Trophoblast cell (in vitro differentiated cells and primary cell): Measurements from ENCODE around the gene MAML2.

Experiments
- DNase-seq, 2 donors: peaks; one replicate each; pipeline ENCODE4 v3.0.0-alpha.2; 2016
- H2AFZ ChIP-seq: 2 replicates; pipeline ENCODE4 v1.6.1; 2013; ENCODE audit warnings: low read length, moderate library complexity, mild to moderate bottlenecking; ENCODE audit not compliant: insufficient read depth, poor library complexity
- H2AK5ac ChIP-seq: 2 replicates; pipeline ENCODE4 v1.6.1; 2013; ENCODE audit warnings: mild to moderate bottlenecking, low read length
- H2BK120ac ChIP-seq: 2 replicates; pipeline ENCODE4 v1.6.1; 2013; ENCODE audit warnings: low read length, mild to moderate bottlenecking, moderate library complexity; ENCODE audit not compliant: insufficient read depth, poor library complexity
- H2BK12ac ChIP-seq: 2 replicates; pipeline ENCODE4 v1.6.1; 2013; ENCODE audit warnings: mild to moderate bottlenecking, low read length, moderate library complexity
- H2BK5ac ChIP-seq: 2 replicates; pipeline ENCODE4 v1.6.1; 2013; ENCODE audit warnings: low read length, low read depth, moderate library complexity, mild to moderate bottlenecking; ENCODE audit not compliant: poor library complexity
- H3K14ac ChIP-seq: 2 replicates; pipeline ENCODE4 v1.6.1; 2013; ENCODE audit warnings: mild to moderate bottlenecking, low read length
- H3K18ac ChIP-seq: 2 replicates; pipeline ENCODE4 v1.6.1; 2013; ENCODE audit warnings: mild to moderate bottlenecking, low read length
- H3K23ac ChIP-seq: 2 replicates; pipeline ENCODE4 v1.6.1; 2013; ENCODE audit warnings: low read length
- H3K27ac ChIP-seq: 2 replicates; pipeline ENCODE4 v1.5.1; 2013; ENCODE audit warnings: low read depth, mild to moderate bottlenecking, inconsistent platforms, low read length, moderate library complexity
- H3K27me3 ChIP-seq: 2 replicates; pipeline ENCODE4 v1.6.1; 2013; ENCODE audit warnings: inconsistent platforms, mild to moderate bottlenecking, low read length, moderate library complexity; ENCODE audit not compliant: insufficient read depth
- H3K36me3 ChIP-seq, 2 experiments: 1 replicate in 1 of 2; 2 replicates in 1 of 2; pipeline ENCODE4 v1.6.1; 2013; ENCODE audit warnings: low read length in 2 of 2, mild to moderate bottlenecking in 2 of 2, moderate library complexity in 1 of 2; ENCODE audit not compliant: insufficient read depth in 2 of 2, control insufficient read depth in 1 of 2
- H3K4ac ChIP-seq: 2 replicates; pipeline ENCODE4 v1.6.1; 2013; ENCODE audit warnings: low read depth, mild to moderate bottlenecking, low read length, moderate library complexity
- H3K4me1 ChIP-seq, 2 experiments: 1 replicate in 1 of 2; 2 replicates in 1 of 2; pipeline ENCODE4 v1.6.1; 2013; ENCODE audit warnings: low read length in 2 of 2, mild to moderate bottlenecking in 2 of 2, moderate library complexity in 1 of 2; ENCODE audit not compliant: insufficient read depth in 2 of 2, control insufficient read depth in 1 of 2
- H3K4me2 ChIP-seq: 2 replicates; pipeline ENCODE4 v1.6.1; 2013; ENCODE audit warnings: inconsistent platforms, mild to moderate bottlenecking, low read length, moderate library complexity
- H3K4me3 ChIP-seq: 2 replicates; pipeline ENCODE4 v1.5.1; 2013; ENCODE audit warnings: mild to moderate bottlenecking, low read depth, low read length, inconsistent platforms
- H3K79me1 ChIP-seq: one replicate; pipeline ENCODE4 v1.6.1; 2013; ENCODE audit warnings: low read length
- H3K79me2 ChIP-seq: 2 replicates; pipeline ENCODE4 v1.6.1; 2013; ENCODE audit warnings: low read length, mild to moderate bottlenecking; ENCODE audit not compliant: control insufficient read depth, insufficient read depth, poor library complexity
- H3K9ac ChIP-seq: 2 replicates; pipeline ENCODE4 v1.6.1; 2013; ENCODE audit warnings: mild to moderate bottlenecking, low read length
- H3K9me3 ChIP-seq: 2 replicates; pipeline ENCODE4 v1.6.1; 2013; ENCODE audit warnings: low read depth, mild to moderate bottlenecking, control low read depth, inconsistent platforms, low read length; ENCODE audit not compliant: insufficient read depth
- H4K12ac ChIP-seq: 2 replicates; pipeline ENCODE4 v1.6.1; 2013; ENCODE audit warnings: low read depth, mild to moderate bottlenecking, low read length, moderate library complexity
- H4K8ac ChIP-seq: 2 replicates; pipeline ENCODE4 v1.6.1; 2013; ENCODE audit warnings: low read depth, mild to moderate bottlenecking, low read length, moderate library complexity
- H4K91ac ChIP-seq: one replicate; pipeline ENCODE4 v1.6.1; 2013; ENCODE audit warnings: low read depth, mild to moderate bottlenecking, low read length, moderate library complexity
- WGBS: extraction: QIAGEN DNeasy Blood & Tissue Kit; methylation state at CpG from one replicate; pipeline ENCODE4 v1.1.7; 2013; ENCODE audit warnings: missing lambda C conversion rate; ENCODE audit not compliant: insufficient read length, insufficient coverage; ENCODE audit errors: extremely low coverage; 5-methylcytosine and 5-hydroxymethylcytosine counted together

Gene MAML2

DNA sequence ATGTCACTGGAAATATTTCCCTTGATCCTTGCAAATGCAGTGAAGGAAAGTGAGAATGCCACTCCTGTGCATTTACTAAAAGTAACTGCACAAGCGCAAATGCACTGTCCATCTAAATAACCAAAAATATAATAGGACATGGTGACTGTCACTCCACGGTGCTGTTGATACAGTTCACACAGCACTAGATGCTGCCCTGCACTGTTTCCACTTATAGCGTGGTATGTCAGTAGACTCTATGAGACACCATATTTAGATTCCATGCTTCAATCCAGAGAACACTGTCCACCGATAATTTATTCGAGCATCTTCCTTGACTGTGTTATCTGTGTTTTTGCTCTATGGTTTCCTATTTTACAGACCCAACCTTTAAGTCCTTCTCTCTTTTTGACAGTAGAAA is 125.8 kb downstream of the MAML2 start:
- peak overlapping the region; percentile 89 for H4K91ac ChIP-seq
- no peak overlapping the region for H4K12ac ChIP-seq
- H2BK12ac ChIP-seq, result peak overlapping the region; percentile 69
- H3K79me1 ChIP-seq, result peaks cover 46% of the 10 kb centered on the region
- no peak overlapping the region for H3K23ac ChIP-seq
- no peak overlapping the region for H3K4me2 ChIP-seq
- peaks cover 14 to 31% of the 10 kb centered on the region in 2 experiments for H3K4me1 ChIP-seq
- no peak overlapping the region for H3K18ac ChIP-seq
- H4K8ac ChIP-seq, result peak overlapping the region; percentile 37
- H3K14ac ChIP-seq, result peak overlapping the region; percentile 77
- peak overlapping the region; percentile 70 for H3K27ac ChIP-seq
- peak overlapping the region; percentile 59 for H3K4ac ChIP-seq
- no peaks in the 10 kb centered on the region for H3K27me3 ChIP-seq
- H2AFZ ChIP-seq, result no peak overlapping the region
- H3K4me3 ChIP-seq, result no peak overlapping the region
- H2BK120ac ChIP-seq, result peak overlapping the region; percentile 88
- H3K9me3 ChIP-seq, result no peaks in the 10 kb centered on the region
- peaks cover 4% of the 10 kb centered on the region for H3K79me2 ChIP-seq
- no CpG with 5 or more reads among the region's 5 CpGs for WGBS
- no peaks in the 10 kb centered on the region for H3K36me3 ChIP-seq
- DNase-seq, result no peak
- peak overlapping the region; percentile 94 for H2AK5ac ChIP-seq
- no peak overlapping the region for H3K9ac ChIP-seq
- peak overlapping the region; percentile 55 for H2BK5ac ChIP-seq

- Histone ChIP-seq H2BK12ac (peak overlapping the region; percentile 42), H3K79me2 (peaks cover 2% of the 10 kb centered on the region), H3K27ac (peak overlapping the region; percentile 78), H2BK120ac (peak overlapping the region; percentile 30), H4K12ac (no peak overlapping the region), H4K8ac (no peak overlapping the region), H3K9ac (no peak overlapping the region), H3K79me1 (peaks cover 38% of the 10 kb centered on the region), H2BK5ac (peak overlapping the region; percentile 72), H3K9me3 (no peaks in the 10 kb centered on the region), H3K14ac (no peak overlapping the region), H3K4ac (no peak overlapping the region), H3K4me3 (no peak overlapping the region), H2AFZ (no peak overlapping the region), H3K36me3 (no peaks in the 10 kb centered on the region), H3K27me3 (no peaks in the 10 kb centered on the region), H3K18ac (no peak overlapping the region), H4K91ac (peak overlapping the region; percentile 66), H3K4me1 (peaks cover 11 to 28% of the 10 kb centered on the region in 2 experiments), H2AK5ac (no peak overlapping the region), H3K23ac (no peak overlapping the region), H3K4me2 (no peak overlapping the region)
- no peak for DNase-seq
Measured at GRCh38 chr11:96215826-96216225, 127.2 kb downstream of the MAML2 start.

DNA sequence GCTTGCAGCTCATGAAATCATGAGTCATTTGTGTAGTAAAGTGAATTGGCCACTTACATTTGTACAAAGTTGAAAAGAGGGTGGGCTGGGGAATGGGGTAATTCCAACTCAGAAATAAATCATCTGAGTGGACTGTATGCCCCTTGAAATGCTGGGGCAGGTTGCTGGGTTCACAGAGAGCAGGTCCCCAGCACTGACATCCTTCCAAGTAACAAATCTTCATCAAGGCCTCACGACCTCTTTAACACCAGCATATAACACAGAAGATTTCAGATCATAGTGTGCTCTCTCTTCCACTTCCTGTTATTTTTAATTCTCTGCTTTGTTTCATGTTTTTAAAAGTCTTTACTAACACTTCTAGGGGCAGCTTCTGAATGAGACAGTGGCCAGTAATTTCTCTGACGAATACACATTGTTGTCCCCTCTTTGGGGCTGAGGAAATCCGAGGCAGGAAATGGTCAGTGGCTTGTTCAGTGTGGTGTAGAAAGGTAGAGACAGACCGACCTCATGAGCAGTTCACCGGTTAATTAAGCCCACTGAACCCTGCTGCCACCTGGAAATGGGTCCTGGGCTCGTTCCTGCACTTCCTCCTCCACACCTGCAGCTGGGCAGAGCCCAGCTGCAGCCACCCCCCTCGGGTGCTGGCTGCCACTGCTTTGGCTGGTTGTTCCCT is 127.7 kb downstream of the MAML2 start:
- H3K9ac ChIP-seq, result peak overlapping the region; percentile 30
- no CpG with 5 or more reads among the region's 7 CpGs for WGBS

GRCh38 chr11:96214777-96215109 is 128.3 kb downstream of the MAML2 start:
- H2BK120ac ChIP-seq, result peak overlapping the region; percentile 63
- H2BK5ac ChIP-seq, result peak overlapping the region; percentile 26
- peak overlapping the region; percentile 78 for H3K27ac ChIP-seq
- H3K27me3 ChIP-seq, result no peaks in the 10 kb centered on the region
- H3K9me3 ChIP-seq, result no peaks in the 10 kb centered on the region
- H4K8ac ChIP-seq, result no peak overlapping the region
- H4K91ac ChIP-seq, result peak overlapping the region; percentile 77
- H3K4me3 ChIP-seq, result no peak overlapping the region
- no peaks in the 10 kb centered on the region for H3K36me3 ChIP-seq
- no peak overlapping the region for H4K12ac ChIP-seq
- no peak for DNase-seq
- H3K79me2 ChIP-seq, result peaks cover 2% of the 10 kb centered on the region
- H3K23ac ChIP-seq, result no peak overlapping the region
- peak overlapping the region; percentile 47 for H3K4ac ChIP-seq
- H2AFZ ChIP-seq, result no peak overlapping the region
- no peak overlapping the region for H2BK12ac ChIP-seq
- H3K79me1 ChIP-seq, result peaks cover 34% of the 10 kb centered on the region
- no peak overlapping the region for H3K14ac ChIP-seq
- no peak overlapping the region for H3K9ac ChIP-seq
- H3K4me1 ChIP-seq, result peaks cover 11 to 24% of the 10 kb centered on the region in 2 experiments
- no peak overlapping the region for H3K4me2 ChIP-seq
- no peak overlapping the region for H2AK5ac ChIP-seq
- no CpG with 5 or more reads among the region's 1 CpG for WGBS
- H3K18ac ChIP-seq, result no peak overlapping the region

More for the DNA sequence above, 127.7 kb downstream of the MAML2 start:
- peak overlapping the region; percentile 68 for H2BK120ac ChIP-seq
- no peak overlapping the region for H4K12ac ChIP-seq
- no peak overlapping the region for H3K4me3 ChIP-seq
- peak overlapping the region; percentile 78 for H3K27ac ChIP-seq
- H3K23ac ChIP-seq, result no peak overlapping the region
- no peaks in the 10 kb centered on the region for H3K9me3 ChIP-seq
- H3K79me1 ChIP-seq, result peaks cover 38% of the 10 kb centered on the region
- H3K27me3 ChIP-seq, result no peaks in the 10 kb centered on the region
- peak overlapping the region; percentile 77 for H4K91ac ChIP-seq
- peak overlapping the region; percentile 64 for H2AK5ac ChIP-seq
- no peak for DNase-seq
- H3K4me2 ChIP-seq, result no peak overlapping the region
- H4K8ac ChIP-seq, result peak overlapping the region; percentile 36
- H2BK5ac ChIP-seq, result peak overlapping the region; percentile 72
- H3K4ac ChIP-seq, result peak overlapping the region; percentile 40
- peak overlapping the region; percentile 51 for H2BK12ac ChIP-seq
- H3K79me2 ChIP-seq, result peaks cover 2% of the 10 kb centered on the region
- H3K14ac ChIP-seq, result peak overlapping the region; percentile 73
- no peak overlapping the region for H2AFZ ChIP-seq
- peak overlapping the region; percentile 56 for H3K18ac ChIP-seq
- no peaks in the 10 kb centered on the region for H3K36me3 ChIP-seq
- peaks cover 11 to 28% of the 10 kb centered on the region in 2 experiments for H3K4me1 ChIP-seq
